Neutrophil (primary cell): ENCODE results near the gene GPR137C.

Source experiments
- H3K27ac ChIP-seq: fragments of 200-600 bp; sonication (generic); 2 replicates; pipeline ENCODE4 v1.5.1; 2016; ENCODE audit warnings: mild to moderate bottlenecking, moderate library complexity
- H3K27me3 ChIP-seq: fragments of 200-600 bp; sonication (generic); 2 replicates; pipeline ENCODE4 v1.6.0; 2016; ENCODE audit warnings: mild to moderate bottlenecking
- H3K36me3 ChIP-seq: fragments of 200-600 bp; sonication (generic); 2 replicates; pipeline ENCODE4 v1.5.1; 2017
- H3K4me1 ChIP-seq, 2 experiments: fragments of 200-600 bp in 1 of 2; sonication (generic) in 1 of 2; 1 replicate in 1 of 2; 2 replicates in 1 of 2; pipeline versions ENCODE4 v1.5.1 to v1.6.1; 2013 to 2016; ENCODE audit warnings: low read depth in 1 of 2, low read length in 1 of 2, mild to moderate bottlenecking in 1 of 2, moderate library complexity in 1 of 2; ENCODE audit not compliant: control insufficient read depth in 1 of 2, insufficient read depth in 1 of 2
- H3K4me3 ChIP-seq, 2 experiments: fragments of 200-600 bp in 1 of 2; sonication (generic) in 1 of 2; 1 replicate in 1 of 2; 2 replicates in 1 of 2; pipeline ENCODE4 v1.5.1; 2013 to 2016; ENCODE audit warnings: low read depth in 1 of 2, low read length in 1 of 2, mild to moderate bottlenecking in 1 of 2, moderate library complexity in 1 of 2
- H3K9me3 ChIP-seq: fragments of 200-600 bp; sonication (generic); 2 replicates; pipeline ENCODE4 v1.5.1; 2016
- TF ChIP-seq, protein P1 (sequence below): fragments of 200-600 bp; sonication (generic); IDR thresholded peaks from 2 replicates; pipeline ENCODE4 v1.5.1; 2016; ENCODE audit warnings: antibody characterized with exemption

The GPR137C gene

DNA sequence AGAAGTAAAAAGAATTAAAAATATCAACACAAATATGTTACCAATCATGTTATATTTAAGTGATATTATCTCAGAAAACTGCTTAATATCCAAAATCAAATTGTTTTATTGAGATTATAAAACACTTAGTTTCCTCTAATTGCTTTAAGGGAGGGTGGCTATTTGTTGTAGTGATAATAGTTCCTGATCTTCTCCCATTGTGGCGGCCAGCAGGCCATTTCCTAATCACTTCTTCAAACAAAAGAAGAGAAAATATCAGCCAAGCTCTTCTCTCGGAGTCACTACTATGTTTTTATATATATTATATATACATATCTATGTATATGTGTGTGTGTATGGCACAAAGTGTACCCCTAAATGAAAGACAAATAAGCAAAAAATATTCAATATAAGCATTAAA, 111.2 kb downstream of the GPR137C start:
- H3K27ac ChIP-seq, result no peak overlapping the region
- H3K27me3 ChIP-seq, result no peaks in the 10 kb centered on the region
- H3K9me3 ChIP-seq, result no peaks in the 10 kb centered on the region
- no peak overlapping the region for H3K4me3 ChIP-seq
- TF ChIP-seq, protein P1, sequence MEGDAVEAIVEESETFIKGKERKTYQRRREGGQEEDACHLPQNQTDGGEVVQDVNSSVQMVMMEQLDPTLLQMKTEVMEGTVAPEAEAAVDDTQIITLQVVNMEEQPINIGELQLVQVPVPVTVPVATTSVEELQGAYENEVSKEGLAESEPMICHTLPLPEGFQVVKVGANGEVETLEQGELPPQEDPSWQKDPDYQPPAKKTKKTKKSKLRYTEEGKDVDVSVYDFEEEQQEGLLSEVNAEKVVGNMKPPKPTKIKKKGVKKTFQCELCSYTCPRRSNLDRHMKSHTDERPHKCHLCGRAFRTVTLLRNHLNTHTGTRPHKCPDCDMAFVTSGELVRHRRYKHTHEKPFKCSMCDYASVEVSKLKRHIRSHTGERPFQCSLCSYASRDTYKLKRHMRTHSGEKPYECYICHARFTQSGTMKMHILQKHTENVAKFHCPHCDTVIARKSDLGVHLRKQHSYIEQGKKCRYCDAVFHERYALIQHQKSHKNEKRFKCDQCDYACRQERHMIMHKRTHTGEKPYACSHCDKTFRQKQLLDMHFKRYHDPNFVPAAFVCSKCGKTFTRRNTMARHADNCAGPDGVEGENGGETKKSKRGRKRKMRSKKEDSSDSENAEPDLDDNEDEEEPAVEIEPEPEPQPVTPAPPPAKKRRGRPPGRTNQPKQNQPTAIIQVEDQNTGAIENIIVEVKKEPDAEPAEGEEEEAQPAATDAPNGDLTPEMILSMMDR, result no peak
- H3K4me1 ChIP-seq, result no peaks in the 10 kb centered on the region
- H3K36me3 ChIP-seq, result peaks cover 64% of the 10 kb centered on the region

GRCh38 chr14:52678591-52678990, 126.0 kb downstream of the GPR137C start:
- no peaks in the 10 kb centered on the region for H3K4me1 ChIP-seq
- TF ChIP-seq, protein P1, result no peak
- H3K27me3 ChIP-seq, result no peaks in the 10 kb centered on the region
- peaks cover 79% of the 10 kb centered on the region for H3K36me3 ChIP-seq
- no peak overlapping the region for H3K4me3 ChIP-seq
- no peak overlapping the region for H3K27ac ChIP-seq
- H3K9me3 ChIP-seq, result no peaks in the 10 kb centered on the region

DNA sequence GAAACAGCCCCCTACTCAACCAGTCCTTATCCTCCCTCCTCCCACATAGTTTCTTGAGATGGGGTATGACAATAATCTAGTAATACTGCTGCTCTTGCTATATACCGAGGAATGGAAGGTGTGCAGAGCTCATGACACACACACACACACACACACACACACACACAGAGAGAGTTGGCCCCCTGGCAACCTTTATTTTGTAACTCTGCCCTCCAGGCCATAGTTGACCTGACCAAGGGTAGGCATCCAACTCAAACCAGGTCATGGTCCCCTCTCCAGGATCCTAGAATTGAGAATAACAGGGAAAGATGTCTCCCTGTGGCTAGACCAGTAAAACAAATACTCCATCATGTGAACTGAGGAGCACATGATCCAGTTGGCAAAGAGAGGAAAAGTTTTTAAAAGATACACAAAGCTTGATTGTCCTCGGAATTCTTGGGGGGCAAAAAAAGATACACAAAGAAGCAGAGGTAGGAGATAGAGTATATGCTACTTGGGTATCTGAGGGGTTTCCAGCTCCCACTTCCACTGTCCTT, 131.4 kb downstream of the GPR137C start:
- TF ChIP-seq, protein P1, result no peak
- Histone ChIP-seq H3K4me3 (no peak overlapping the region), H3K27ac (no peak overlapping the region), H3K36me3 (peaks cover 24% of the 10 kb centered on the region), H3K27me3 (no peaks in the 10 kb centered on the region), H3K9me3 (no peaks in the 10 kb centered on the region), H3K4me1 (peaks cover 0 to 4% of the 10 kb centered on the region in 2 experiments)

GRCh38 chr14:52686176-52686575, 133.5 kb downstream of the GPR137C start:
- H3K27ac ChIP-seq, result no peak overlapping the region
- no peak overlapping the region for H3K4me3 ChIP-seq
- H3K4me1 ChIP-seq, result peaks cover under 1 to 6% of the 10 kb centered on the region in 2 experiments
- no peaks in the 10 kb centered on the region for H3K9me3 ChIP-seq
- H3K27me3 ChIP-seq, result no peaks in the 10 kb centered on the region
- TF ChIP-seq, protein P1, result no peak
- H3K36me3 ChIP-seq, result peaks cover 11% of the 10 kb centered on the region
